Suppressor macrophage treated with lipopolysaccharide for 1 hour (primary cell): ENCODE data around the gene MSRB3.
A peak's percentile ranks its signal among the peaks of the same experiment; 100 is the strongest.

Source experiments
- DNase-seq, 3 donors: peaks; one replicate each; pipeline ENCODE4 v3.0.0-alpha.2; 2020 to 2022

MSRB3 gene

GRCh38 chr12:65460063-65460462 lies 181.6 kb downstream of the MSRB3 start:
- no peak for DNase-seq

- DNase-seq: no peak
These were observed 182.5 kb downstream of the MSRB3 start for GRCh38 chr12:65461017-65461416.

GRCh38 chr12:65462484-65462883 lies 184.0 kb downstream of the MSRB3 start:
- no peak for DNase-seq

GRCh38 chr12:65463082-65463481 lies 184.6 kb downstream of the MSRB3 start:
- DNase-seq: no peak

DNA sequence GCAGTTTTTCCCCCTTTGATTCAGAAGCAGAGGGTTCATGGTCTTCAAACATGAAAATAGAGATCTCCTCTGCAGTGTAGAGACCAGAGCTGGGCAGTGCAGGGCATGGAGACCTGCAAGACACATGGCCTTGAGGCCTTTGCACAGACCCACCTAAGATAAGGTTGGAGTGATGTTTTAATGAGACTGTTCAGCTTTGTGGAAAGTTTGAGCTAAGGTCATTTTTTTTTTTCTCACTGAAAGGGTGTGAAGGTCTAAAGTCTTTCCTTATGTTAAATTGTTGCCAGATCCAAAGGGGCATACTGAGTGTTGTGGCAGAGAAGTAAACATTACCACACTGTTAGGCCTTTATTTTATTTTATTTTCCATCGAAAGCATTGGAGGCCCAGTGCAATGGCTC lies 185.1 kb downstream of the MSRB3 start:
- DNase-seq: no peak

- DNase-seq: no peak
These were observed 186.4 kb downstream of the MSRB3 start for GRCh38 chr12:65464930-65465329.

- DNase-seq: no peak
These were observed 187.5 kb downstream of the MSRB3 start for GRCh38 chr12:65465766-65466547.

DNA sequence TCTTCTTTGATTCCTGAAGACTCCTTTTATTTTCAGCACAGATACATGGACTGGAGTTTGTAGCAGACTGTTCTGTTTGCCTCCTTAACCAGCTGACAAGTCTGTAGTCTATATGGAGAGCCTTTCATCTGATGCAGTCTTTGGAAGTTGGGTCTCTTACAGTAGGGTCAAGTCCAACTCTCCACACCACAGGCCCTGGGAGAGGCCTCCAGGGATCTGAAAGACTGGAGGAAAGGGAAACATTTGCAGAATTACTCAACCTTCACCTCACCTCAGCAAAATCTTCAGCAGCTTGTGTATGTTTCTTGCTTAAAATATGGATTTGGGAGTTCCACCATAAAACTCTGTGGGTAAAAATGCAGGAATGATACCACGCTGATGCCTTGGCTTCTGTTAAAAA lies 188.4 kb downstream of the MSRB3 start:
- DNase-seq: no peak

DNA sequence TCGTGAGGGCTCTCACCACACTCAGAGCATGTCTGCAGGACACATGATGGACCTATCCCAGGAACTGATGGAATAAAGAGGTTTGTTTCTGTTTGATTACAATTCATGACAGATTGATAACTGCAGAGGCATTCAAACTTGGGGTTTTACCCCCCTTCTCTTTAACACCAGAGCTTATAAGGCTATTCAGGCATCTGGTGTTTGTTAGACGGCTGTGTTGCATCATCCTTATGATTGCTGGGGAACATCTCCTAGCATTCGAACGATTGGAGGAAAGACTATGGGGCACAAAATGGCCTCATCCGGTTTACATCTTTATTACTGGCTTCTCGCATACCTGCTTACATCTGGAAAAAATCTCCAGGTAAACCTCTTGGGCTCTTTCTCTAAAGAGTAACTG lies 191.8 kb downstream of the MSRB3 start:
- DNase-seq: no peak

GRCh38 chr12:65472079-65472478 lies 193.6 kb downstream of the MSRB3 start:
- DNase-seq: no peak

- DNase-seq: no peak
These were observed 196.3 kb downstream of the MSRB3 start for GRCh38 chr12:65474831-65475230.

- no peak for DNase-seq
These were observed 199.2 kb downstream of the MSRB3 start for GRCh38 chr12:65477721-65478120.

DNA sequence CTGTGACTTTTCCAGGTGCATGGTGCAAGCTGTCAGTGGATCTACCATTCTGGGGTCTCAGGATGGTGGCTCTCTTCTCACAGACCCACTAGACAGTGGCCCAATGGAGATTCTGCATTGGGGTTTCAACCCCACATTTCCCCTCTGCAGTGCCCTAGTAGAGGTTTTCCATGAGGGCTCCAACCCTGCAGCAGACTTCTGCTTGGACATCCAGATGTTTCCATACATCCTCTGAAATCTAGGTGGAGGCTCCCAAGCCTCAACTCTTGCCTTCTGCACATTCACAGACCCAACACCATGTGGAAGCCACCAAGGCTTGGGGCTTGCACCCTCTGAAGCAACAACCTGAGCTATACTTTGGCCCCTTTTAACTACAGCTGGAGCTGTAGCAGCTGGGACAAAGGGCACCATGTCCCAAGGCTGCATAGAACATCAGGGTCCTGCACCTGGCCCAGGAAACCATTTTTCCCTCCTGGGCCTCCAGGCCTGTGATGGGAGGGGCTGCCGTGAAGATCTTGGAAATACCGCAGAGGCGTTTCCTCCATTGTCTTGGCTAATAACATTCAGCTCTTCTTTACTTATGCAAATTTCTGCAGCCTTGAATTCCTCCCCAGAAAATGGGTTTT lies 205.5 kb downstream of the MSRB3 start:
- DNase-seq: peak in 1 of 3 donors; percentile 15

- no peak for DNase-seq
These were observed 209.7 kb downstream of the MSRB3 start for GRCh38 chr12:65488197-65488596.

DNA sequence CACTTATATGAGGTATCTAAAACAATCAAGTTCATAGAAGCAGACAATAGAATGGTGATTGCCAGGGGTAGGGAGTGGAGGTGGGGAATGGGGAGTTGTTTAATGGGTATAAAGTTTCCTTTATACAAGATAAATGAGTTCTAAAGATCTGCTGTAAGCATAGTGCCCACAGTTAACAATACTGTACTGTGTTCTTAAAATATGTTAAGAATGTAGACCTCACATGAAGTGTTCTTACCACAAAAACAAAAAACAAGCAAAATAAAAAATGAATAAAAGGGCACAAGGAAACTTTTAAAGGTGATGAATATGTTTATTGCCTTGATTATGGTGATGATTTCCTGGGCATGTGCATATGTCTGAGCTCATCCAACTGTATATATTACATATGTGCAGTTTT lies 211.8 kb downstream of the MSRB3 start:
- peak in 1 of 3 donors; percentile 16 for DNase-seq

DNA sequence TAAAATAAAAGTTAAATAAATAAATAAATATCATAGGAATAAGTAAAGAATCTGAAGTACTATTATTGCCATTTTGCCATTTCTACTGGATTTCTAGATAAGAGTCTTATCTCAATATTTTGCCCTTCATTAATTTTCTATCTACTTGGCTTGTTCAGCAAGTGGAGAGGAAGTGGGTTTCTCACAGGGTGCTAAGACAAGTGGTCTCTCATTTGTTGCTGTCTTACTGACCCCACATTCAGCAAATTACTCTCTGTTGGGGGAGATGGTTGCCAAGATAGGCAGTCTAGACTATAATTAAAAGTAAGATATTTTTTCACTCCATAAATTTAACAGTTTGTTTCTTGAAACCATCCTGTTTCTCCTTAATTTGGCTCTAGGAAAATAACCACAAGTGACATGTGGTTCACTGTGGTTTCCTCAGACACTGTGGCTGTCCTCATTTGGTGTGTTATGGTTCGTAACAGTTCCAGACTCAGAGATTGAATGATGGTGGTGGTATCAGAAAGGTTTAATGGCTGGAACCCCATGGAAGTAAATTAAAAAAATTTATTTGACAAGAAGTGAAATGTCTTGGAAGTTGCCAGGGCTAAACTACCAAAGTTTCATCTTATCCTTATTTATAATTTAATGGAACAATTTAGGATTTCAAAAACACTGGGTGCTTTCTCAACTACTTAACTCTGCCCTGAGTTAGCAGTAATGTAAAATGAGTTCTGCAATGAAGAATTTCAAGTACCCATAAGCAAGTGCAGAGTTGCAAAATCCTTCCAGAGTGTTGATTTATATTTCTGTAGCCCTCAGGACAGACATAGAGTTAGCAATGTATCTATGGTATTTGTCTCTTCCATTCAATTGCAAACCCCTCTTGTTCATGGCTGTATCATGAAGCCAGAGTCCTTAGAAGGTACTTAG lies 214.8 kb downstream of the MSRB3 start:
- DNase-seq: peak in 1 of 3 donors; percentile 12

GRCh38 chr12:65493913-65494245 lies 215.4 kb downstream of the MSRB3 start:
- DNase-seq: peak in 1 of 3 donors; percentile 5

DNA sequence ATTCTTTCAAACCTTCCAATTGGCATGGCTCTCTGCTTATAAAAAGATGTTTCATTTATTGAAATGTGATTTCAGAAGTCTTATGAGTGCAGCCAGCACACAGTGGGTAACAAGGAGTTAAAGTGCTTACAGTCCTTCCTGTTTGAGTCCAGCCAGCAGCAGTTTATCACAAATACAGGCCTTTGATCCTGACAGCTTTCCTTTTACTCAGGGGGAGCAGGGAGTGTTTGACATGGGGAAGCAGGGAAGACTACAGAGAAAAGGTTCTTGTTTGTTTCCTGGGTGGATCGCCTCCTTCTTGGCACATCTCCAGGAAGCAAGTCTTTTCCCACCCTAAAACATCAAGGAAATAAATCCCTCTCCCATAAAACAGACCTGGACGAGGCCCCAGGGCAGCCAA lies 216.1 kb downstream of the MSRB3 start:
- DNase-seq: peak in 1 of 3 donors; percentile 7

DNA sequence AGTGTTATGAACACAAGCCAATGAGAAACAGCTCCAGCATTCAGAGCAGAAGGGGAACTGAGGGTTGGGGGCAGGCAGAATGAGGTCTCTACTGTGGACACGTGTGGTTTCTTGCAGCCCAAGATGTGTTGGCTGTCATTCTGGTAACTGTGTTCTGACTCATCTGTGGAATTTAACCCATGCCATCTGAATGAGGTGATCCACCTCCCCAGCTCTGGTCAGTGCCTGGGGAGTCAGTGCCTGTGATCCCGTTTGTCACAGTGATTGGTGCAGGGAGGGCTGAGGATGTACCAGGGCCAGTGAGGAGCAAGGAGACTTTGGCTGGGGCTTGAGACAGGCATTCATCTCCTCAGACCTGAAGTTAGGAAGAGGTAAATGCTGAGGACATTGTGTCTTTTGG lies 216.8 kb downstream of the MSRB3 start:
- DNase-seq: peak in 1 of 3 donors; percentile 16

GRCh38 chr12:65496617-65497016 lies 218.1 kb downstream of the MSRB3 start:
- peak; percentile 14 to 28 (median 24) for DNase-seq

- DNase-seq: peak in 1 of 3 donors; percentile 17
These were observed 219.2 kb downstream of the MSRB3 start for GRCh38 chr12:65497660-65498059.

- DNase-seq: no peak
These were observed 220.7 kb downstream of the MSRB3 start for GRCh38 chr12:65499167-65499566.

GRCh38 chr12:65500091-65500900 lies 221.8 kb downstream of the MSRB3 start:
- DNase-seq: peak; percentile 10 to 48 (median 35)
